GM12875 (cell line): ENCODE results near the gene SLC6A8.

Experiments
- H3K4me3 ChIP-seq: one replicate; pipeline ENCODE4 v1.5.1; 2011; ENCODE audit warnings: low read depth, low read length, control low read depth
- CTCF ChIP-seq: IDR thresholded peaks from 2 replicates; pipeline ENCODE4 v1.5.1; 2011; ENCODE audit warnings: low read depth, mild to moderate bottlenecking, control low read depth, inconsistent platforms, low read length, moderate library complexity, borderline replicate concordance; ENCODE audit not compliant: insufficient read depth

Gene SLC6A8

GRCh38 chrX:153645921-153646488 is 41.7 kb upstream of the SLC6A8 start:
- no peak overlapping the region for H3K4me3 ChIP-seq
- no peak for TF ChIP-seq CTCF

- H3K4me3 ChIP-seq = no peak within 1 kb of the TSS
- TF ChIP-seq CTCF = no peak
These were observed 40.9 kb upstream of the SLC6A8 start, which contains the start of gene DUSP9 for GRCh38 chrX:153646620-153647373. DUSP9 (plus strand) TSS chrX:153647203; CDS start chrX:153647954, 751 bp downstream.

- TF ChIP-seq CTCF = no peak
- no peak overlapping the region for H3K4me3 ChIP-seq
These were observed 40.0 kb upstream of the SLC6A8 start for GRCh38 chrX:153647461-153648357.

- no peak overlapping the region for H3K4me3 ChIP-seq
- TF ChIP-seq CTCF = no peak
These were observed 39.2 kb upstream of the SLC6A8 start for GRCh38 chrX:153648358-153649177.

- no peak overlapping the region for H3K4me3 ChIP-seq
- TF ChIP-seq CTCF = peak; percentile 67
These were observed 38.4 kb upstream of the SLC6A8 start for GRCh38 chrX:153649178-153649914.
